Measurements from ENCODE around the gene CRISPLD2.

The CRISPLD2 gene

GRCh38 chr16:84948851-84949610 lies 129.2 kb downstream of the CRISPLD2 start:
- H3K4me3 ChIP-seq (ENCODE audit: low read depth in 1 of 2, low read length in 2 of 2) = no peak overlapping the region
- H3K27ac ChIP-seq (ENCODE audit: low read depth, low read length) = no peak overlapping the region
- peaks cover 5 to 9% of the 10 kb centered on the region in 2 donors for H3K4me1 ChIP-seq (ENCODE audit: control insufficient read depth in 1 of 2, insufficient read depth in 2 of 2, low read length in 2 of 2)
- H3K36me3 ChIP-seq (ENCODE audit: control insufficient read depth in 1 of 2, insufficient read depth in 2 of 2, low read length in 2 of 2) = no peaks in the 10 kb centered on the region
- H3K27me3 ChIP-seq (ENCODE audit: control insufficient read depth in 1 of 2, insufficient read depth in 2 of 2, low read length in 2 of 2) = no peaks in the 10 kb centered on the region
- H3K9ac ChIP-seq (ENCODE audit: low read depth in 1 of 2, low read length in 2 of 2) = no peak overlapping the region
- H3K9me3 ChIP-seq (ENCODE audit: control insufficient read depth in 1 of 2, low read length in 2 of 2) = no peaks in the 10 kb centered on the region

DNA sequence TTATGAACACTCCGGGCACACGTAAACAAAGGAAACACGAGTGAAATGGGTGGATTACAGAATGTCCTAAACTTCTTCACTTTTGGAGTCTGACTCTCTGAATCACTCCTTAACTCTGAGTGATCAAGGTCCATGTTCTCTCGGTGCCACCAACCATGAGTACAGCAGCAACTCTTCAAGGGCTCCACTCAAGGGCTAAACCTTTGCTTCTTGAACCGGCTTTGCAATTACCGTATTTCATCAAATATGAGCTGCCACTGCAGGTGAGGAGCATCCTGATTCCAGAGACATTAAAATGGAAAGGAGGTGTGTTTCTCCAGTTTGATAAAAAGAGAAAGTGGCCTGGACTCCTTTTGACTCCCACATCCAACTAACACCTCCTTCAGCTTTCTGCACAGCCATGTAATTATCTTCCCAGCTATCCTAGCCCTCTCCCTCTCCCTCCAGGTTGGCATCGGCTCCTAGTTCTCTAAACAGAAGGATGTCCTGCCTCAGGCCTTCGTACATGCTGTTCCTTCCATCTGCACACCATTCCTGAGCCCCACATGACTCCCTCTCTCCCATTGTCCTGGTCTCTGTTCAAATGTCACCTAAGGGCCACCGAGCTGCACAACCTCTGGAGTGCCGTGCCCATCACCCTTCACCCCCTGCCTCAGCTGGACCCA lies 130.1 kb downstream of the CRISPLD2 start:
- Histone ChIP-seq H3K9ac (ENCODE audit: low read depth in 1 of 2, low read length in 2 of 2) (no peak overlapping the region), H3K36me3 (ENCODE audit: control insufficient read depth in 1 of 2, insufficient read depth in 2 of 2, low read length in 2 of 2) (no peaks in the 10 kb centered on the region), H3K4me3 (ENCODE audit: low read depth in 1 of 2, low read length in 2 of 2) (no peak overlapping the region), H3K27me3 (ENCODE audit: control insufficient read depth in 1 of 2, insufficient read depth in 2 of 2, low read length in 2 of 2) (no peaks in the 10 kb centered on the region), H3K27ac (ENCODE audit: low read depth, low read length) (no peak overlapping the region), H3K9me3 (ENCODE audit: control insufficient read depth in 1 of 2, low read length in 2 of 2) (no peaks in the 10 kb centered on the region), H3K4me1 (ENCODE audit: control insufficient read depth in 1 of 2, insufficient read depth in 2 of 2, low read length in 2 of 2) (peaks cover 5 to 9% of the 10 kb centered on the region in 2 donors)

DNA sequence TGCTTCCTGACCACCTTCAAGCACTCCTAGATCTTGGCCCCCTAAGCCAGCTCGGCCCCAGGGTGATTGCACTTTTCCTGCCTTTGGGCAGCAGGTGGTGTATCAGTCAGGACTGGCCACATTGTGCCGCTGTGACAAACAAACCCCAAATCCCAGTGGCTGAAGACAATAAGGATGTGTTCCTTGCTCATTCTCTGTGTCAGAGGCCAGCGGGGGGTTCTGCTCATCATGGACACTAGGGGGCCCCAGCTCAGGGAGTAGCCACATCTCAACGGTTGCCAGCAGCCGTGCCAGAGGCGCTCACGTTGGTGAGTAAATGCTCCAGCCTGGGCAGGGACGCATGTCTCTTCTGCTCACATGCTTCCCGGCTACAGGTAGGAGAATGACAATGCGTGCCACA lies 131.1 kb downstream of the CRISPLD2 start:
- Histone ChIP-seq H3K27ac (ENCODE audit: low read depth, low read length) (no peak overlapping the region), H3K9ac (ENCODE audit: low read depth in 1 of 2, low read length in 2 of 2) (no peak overlapping the region), H3K4me3 (ENCODE audit: low read depth in 1 of 2, low read length in 2 of 2) (no peak overlapping the region), H3K4me1 (ENCODE audit: control insufficient read depth in 1 of 2, insufficient read depth in 2 of 2, low read length in 2 of 2) (peaks cover 5 to 9% of the 10 kb centered on the region in 2 donors), H3K27me3 (ENCODE audit: control insufficient read depth in 1 of 2, insufficient read depth in 2 of 2, low read length in 2 of 2) (no peaks in the 10 kb centered on the region), H3K36me3 (ENCODE audit: control insufficient read depth in 1 of 2, insufficient read depth in 2 of 2, low read length in 2 of 2) (no peaks in the 10 kb centered on the region), H3K9me3 (ENCODE audit: control insufficient read depth in 1 of 2, low read length in 2 of 2) (no peaks in the 10 kb centered on the region)

DNA sequence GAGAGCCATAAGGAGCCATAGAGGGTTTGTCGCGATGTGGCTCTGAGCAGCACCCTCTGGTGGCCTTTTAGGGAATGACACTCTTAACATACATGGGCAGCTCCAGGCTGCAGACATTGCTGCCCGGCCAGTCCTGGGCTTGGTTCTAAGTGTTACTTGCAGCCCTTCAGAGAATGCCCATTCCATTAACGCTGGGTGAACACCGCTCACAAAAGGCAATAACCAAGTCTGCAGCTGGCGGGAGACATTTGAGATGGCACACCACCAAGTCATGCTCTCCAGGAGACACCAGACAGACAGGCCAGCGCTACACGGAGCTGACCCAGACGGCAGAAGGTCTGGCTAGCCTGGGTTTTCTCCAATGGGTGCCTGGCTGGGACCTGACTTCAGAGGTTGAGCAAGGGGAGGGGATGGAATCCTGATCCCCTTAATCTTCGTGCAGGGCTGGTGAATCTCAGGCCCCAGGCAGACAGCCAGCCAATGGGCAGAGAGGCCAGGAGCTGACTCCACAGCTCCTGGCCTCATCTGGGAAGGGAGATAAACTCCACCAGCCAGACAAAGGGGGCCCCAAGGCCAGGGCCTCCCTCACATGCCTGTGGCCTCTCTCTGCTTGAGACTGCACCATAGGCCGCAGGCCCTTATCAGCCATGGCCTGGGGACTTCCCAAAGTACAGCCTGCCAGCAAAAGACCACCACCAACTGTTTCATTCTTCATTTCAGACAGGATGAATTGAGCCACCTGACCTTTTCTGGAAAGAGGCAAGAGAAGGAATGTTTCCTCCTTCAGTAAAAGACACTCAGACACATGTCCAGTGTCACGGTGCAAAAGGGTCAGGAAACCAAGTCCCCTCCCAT lies 132.8 kb downstream of the CRISPLD2 start:
- Histone ChIP-seq H3K9ac (ENCODE audit: low read depth in 1 of 2, low read length in 2 of 2) (no peak overlapping the region), H3K27ac (ENCODE audit: low read depth, low read length) (no peak overlapping the region)

GRCh38 chr16:84953190-84953746 lies 133.5 kb downstream of the CRISPLD2 start:
- H3K4me3 ChIP-seq (ENCODE audit: low read depth in 1 of 2, low read length in 2 of 2) = no peak overlapping the region
- peaks cover 5 to 9% of the 10 kb centered on the region in 2 donors for H3K4me1 ChIP-seq (ENCODE audit: control insufficient read depth in 1 of 2, insufficient read depth in 2 of 2, low read length in 2 of 2)
- no peaks in the 10 kb centered on the region for H3K9me3 ChIP-seq (ENCODE audit: control insufficient read depth in 1 of 2, low read length in 2 of 2)
- no peak overlapping the region for H3K27ac ChIP-seq (ENCODE audit: low read depth, low read length)
- H3K36me3 ChIP-seq (ENCODE audit: control insufficient read depth in 1 of 2, insufficient read depth in 2 of 2, low read length in 2 of 2) = no peaks in the 10 kb centered on the region
- no peaks in the 10 kb centered on the region for H3K27me3 ChIP-seq (ENCODE audit: control insufficient read depth in 1 of 2, insufficient read depth in 2 of 2, low read length in 2 of 2)
- no peak overlapping the region for H3K9ac ChIP-seq (ENCODE audit: low read depth in 1 of 2, low read length in 2 of 2)

More for the DNA sequence above, 132.8 kb downstream of the CRISPLD2 start:
- Histone ChIP-seq H3K4me3 (ENCODE audit: low read depth in 1 of 2, low read length in 2 of 2) (no peak overlapping the region), H3K9me3 (ENCODE audit: control insufficient read depth in 1 of 2, low read length in 2 of 2) (no peaks in the 10 kb centered on the region), H3K4me1 (ENCODE audit: control insufficient read depth in 1 of 2, insufficient read depth in 2 of 2, low read length in 2 of 2) (peaks cover 5 to 9% of the 10 kb centered on the region in 2 donors), H3K36me3 (ENCODE audit: control insufficient read depth in 1 of 2, insufficient read depth in 2 of 2, low read length in 2 of 2) (no peaks in the 10 kb centered on the region), H3K27me3 (ENCODE audit: control insufficient read depth in 1 of 2, insufficient read depth in 2 of 2, low read length in 2 of 2) (no peaks in the 10 kb centered on the region)

GRCh38 chr16:84955427-84955826 lies 135.6 kb downstream of the CRISPLD2 start:
- no peaks in the 10 kb centered on the region for H3K27me3 ChIP-seq (ENCODE audit: control insufficient read depth in 1 of 2, insufficient read depth in 2 of 2, low read length in 2 of 2)
- H3K9me3 ChIP-seq (ENCODE audit: control insufficient read depth in 1 of 2, low read length in 2 of 2) = no peaks in the 10 kb centered on the region
- peaks cover 0 to 9% of the 10 kb centered on the region in 2 donors for H3K4me1 ChIP-seq (ENCODE audit: control insufficient read depth in 1 of 2, insufficient read depth in 2 of 2, low read length in 2 of 2)
- H3K4me3 ChIP-seq (ENCODE audit: low read depth in 1 of 2, low read length in 2 of 2) = no peak overlapping the region
- H3K36me3 ChIP-seq (ENCODE audit: control insufficient read depth in 1 of 2, insufficient read depth in 2 of 2, low read length in 2 of 2) = no peaks in the 10 kb centered on the region
- no peak overlapping the region for H3K27ac ChIP-seq (ENCODE audit: low read depth, low read length)
- no peak overlapping the region for H3K9ac ChIP-seq (ENCODE audit: low read depth in 1 of 2, low read length in 2 of 2)

- Histone ChIP-seq H3K9ac (ENCODE audit: low read depth in 1 of 2, low read length in 2 of 2) (no peak overlapping the region), H3K36me3 (ENCODE audit: control insufficient read depth in 1 of 2, insufficient read depth in 2 of 2, low read length in 2 of 2) (no peaks in the 10 kb centered on the region), H3K4me1 (ENCODE audit: control insufficient read depth in 1 of 2, insufficient read depth in 2 of 2, low read length in 2 of 2) (peaks cover 0 to 9% of the 10 kb centered on the region in 2 donors), H3K4me3 (ENCODE audit: low read depth in 1 of 2, low read length in 2 of 2) (no peak overlapping the region), H3K9me3 (ENCODE audit: control insufficient read depth in 1 of 2, low read length in 2 of 2) (no peaks in the 10 kb centered on the region), H3K27me3 (ENCODE audit: control insufficient read depth in 1 of 2, insufficient read depth in 2 of 2, low read length in 2 of 2) (no peaks in the 10 kb centered on the region), H3K27ac (ENCODE audit: low read depth, low read length) (no peak overlapping the region)
Measured at GRCh38 chr16:84957192-84957591, 137.4 kb downstream of the CRISPLD2 start.

- peaks cover 0 to 3% of the 10 kb centered on the region in 2 donors for H3K4me1 ChIP-seq (ENCODE audit: control insufficient read depth in 1 of 2, insufficient read depth in 2 of 2, low read length in 2 of 2)
- H3K27ac ChIP-seq (ENCODE audit: low read depth, low read length) = no peak overlapping the region
- H3K27me3 ChIP-seq (ENCODE audit: control insufficient read depth in 1 of 2, insufficient read depth in 2 of 2, low read length in 2 of 2) = no peaks in the 10 kb centered on the region
- H3K9me3 ChIP-seq (ENCODE audit: control insufficient read depth in 1 of 2, low read length in 2 of 2) = no peaks in the 10 kb centered on the region
- no peak overlapping the region for H3K4me3 ChIP-seq (ENCODE audit: low read depth in 1 of 2, low read length in 2 of 2)
- H3K36me3 ChIP-seq (ENCODE audit: control insufficient read depth in 1 of 2, insufficient read depth in 2 of 2, low read length in 2 of 2) = no peaks in the 10 kb centered on the region
- H3K9ac ChIP-seq (ENCODE audit: low read depth in 1 of 2, low read length in 2 of 2) = no peak overlapping the region
Measured at GRCh38 chr16:84957792-84958191, 138.0 kb downstream of the CRISPLD2 start.

All from duodenal mucosa (tissue), 2 donors.